OCI-LY7 (cell line): Measurements from ENCODE around the gene RPGRIP1L. TPM values are rescaled to one million over a fixed set of nuclear protein-coding genes. Genes with fewer than 3 reads are reported as not detected.
"Not testable (repeated sequence)": the region's sequence is repeated elsewhere in the genome, so short reads cannot be mapped to it uniquely, and the experiment has no call there.

ENCODE experiments used
- BruUV-seq: library from RNA; stranded (reverse); fragments of 400-500 nt; replicated peaks from 2 replicates; lab custom pipeline; 2021; lab: Mats Ljungman, UMichigan
- CTCF ChIA-PET: fragments of 300-600 bp; sonication (Branson Sonifier 250); formaldehyde crosslinking; loops from one replicate; lab custom pipeline; 2022; ENCODE audit warnings: antibody characterized with exemption; ENCODE audit not compliant: unreplicated experiment; lab: Charles Lee
- POLR2A ChIA-PET: fragments of 300-600 bp; sonication (Branson Sonifier 250); formaldehyde crosslinking; loops from one replicate; lab custom pipeline; 2022; ENCODE audit warnings: antibody characterized with exemption; lab: Charles Lee
- DNase-seq: peaks from one replicate; pipeline ENCODE4 v3.0.0-alpha.2; 2015; ENCODE audit warnings: low spot score
- H2AFZ ChIP-seq: fragments of 200-600 bp; sonication (generic), shearing (Covaris generic); 2 replicates; pipeline ENCODE4 v1.6.1; 2014; ENCODE audit warnings: mild to moderate bottlenecking, antibody characterized with exemption, low read length, moderate library complexity
- H3K27ac ChIP-seq: fragments of 200-600 bp; sonication (generic); 2 replicates; pipeline ENCODE4 v1.5.1; 2014; ENCODE audit warnings: mixed run types, low read depth, mild to moderate bottlenecking, moderate library complexity, low read length, inconsistent platforms; ENCODE audit not compliant: poor library complexity, severe bottlenecking
- H3K36me3 ChIP-seq: fragments of 200-600 bp; sonication (generic); 2 replicates; pipeline ENCODE4 v1.6.1; 2014; ENCODE audit warnings: mild to moderate bottlenecking, antibody characterized with exemption, low read length, moderate library complexity, mixed read lengths; ENCODE audit not compliant: insufficient read depth
- H3K4me1 ChIP-seq: fragments of 200-600 bp; sonication (generic); 2 replicates; pipeline ENCODE4 v1.5.1; 2014; ENCODE audit warnings: mild to moderate bottlenecking, low read length; ENCODE audit not compliant: insufficient read depth, poor library complexity, severe bottlenecking
- H3K4me2 ChIP-seq: fragments of 200-600 bp; sonication (generic); 2 replicates; pipeline ENCODE4 v1.6.1; 2014; ENCODE audit warnings: mild to moderate bottlenecking, low read length
- H3K4me3 ChIP-seq: fragments of 200-600 bp; sonication (generic); 2 replicates; pipeline ENCODE4 v1.5.1; 2014; ENCODE audit warnings: mild to moderate bottlenecking, low read depth, low read length; ENCODE audit not compliant: poor library complexity, severe bottlenecking
- H3K79me2 ChIP-seq: fragments of 200-600 bp; sonication (generic); 2 replicates; pipeline ENCODE4 v1.6.1; 2016; ENCODE audit warnings: low read depth, mild to moderate bottlenecking, low read length, moderate library complexity, mixed read lengths; ENCODE audit not compliant: insufficient read depth
- H3K9me2 ChIP-seq: fragments of 200-600 bp; sonication (generic); 2 replicates; pipeline ENCODE4 v1.6.1; 2016; ENCODE audit warnings: mild to moderate bottlenecking, low read length, mixed read lengths; ENCODE audit not compliant: insufficient read depth
- H3K9me3 ChIP-seq: fragments of 200-600 bp; sonication (generic); 2 replicates; pipeline ENCODE4 v1.6.1; 2014; ENCODE audit warnings: mild to moderate bottlenecking, mixed run types, low read length, mixed read lengths
- H4K20me1 ChIP-seq: fragments of 200-600 bp; sonication (generic); 2 replicates; pipeline ENCODE4 v1.6.1; 2014; ENCODE audit warnings: mild to moderate bottlenecking, antibody characterized with exemption, low read length, moderate library complexity, mixed read lengths; ENCODE audit not compliant: insufficient read depth
- EZH2phosphoT487 ChIP-seq: fragments of 200-600 bp; sonication (generic); IDR thresholded peaks from 2 replicates; pipeline ENCODE4 v1.6.1; 2018; ENCODE audit warnings: low read depth, borderline replicate concordance, mild to moderate bottlenecking, mixed run types, antibody characterized with exemption, low read length, moderate library complexity, mixed read lengths
- intact Hi-C: fragments of 100-400 bp; cut with micrococcal nuclease; formaldehyde crosslinking; loops from one replicate; pipeline ENCODE4 v1.10.0; 2022; ENCODE audit not compliant: unreplicated experiment
- total RNA-seq, 2 experiments: library from RNA; depleted of rRNA in 1 of 2; stranded (reverse); fragments of >200 nt in 1 of 2; shearing (Covaris generic) in 1 of 2; gene quantifications; 2 replicates each; pipeline ENCODE4 v1.2.3, GENCODE V29; 2014 to 2022
- TF ChIP-seq, protein P1 (sequence below): fragments of 200-600 bp; sonication (generic); conservative IDR thresholded peaks from 2 replicates; pipeline ENCODE4 v1.5.1; 2014; ENCODE audit warnings: mild to moderate bottlenecking, antibody characterized with exemption, low read length, moderate library complexity, mixed read lengths

Gene RPGRIP1L
- total RNA-seq, 2 experiments from 2014 or later, result 12.7 to 15.4 TPM

DNA sequence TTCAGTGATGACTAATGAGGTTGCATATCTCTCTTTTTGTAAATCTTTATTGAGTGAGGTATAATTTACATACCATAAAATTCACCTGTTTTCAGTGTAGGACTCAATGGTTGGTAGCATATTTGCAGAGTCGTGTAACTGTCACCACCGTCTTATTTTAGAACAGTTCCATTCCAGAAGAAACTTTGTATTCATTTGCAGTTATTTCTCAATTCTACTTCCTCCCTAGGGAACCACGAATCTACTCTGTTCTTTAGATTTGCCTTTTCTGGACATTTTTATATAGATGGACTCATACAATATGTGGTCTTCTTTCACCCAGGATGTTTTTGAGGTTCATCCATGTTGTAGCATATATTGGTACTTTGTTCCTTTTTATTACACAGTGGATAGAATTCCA is 4.0 kb upstream of the RPGRIP1L start:
- Histone ChIP-seq H3K4me1 (peaks cover 10% of the 10 kb centered on the region), H3K9me2 (no peaks in the 10 kb centered on the region), H3K4me3 (no peak overlapping the region), H4K20me1 (no peaks in the 10 kb centered on the region; the same call in 1 of the 2 replicates), H3K27ac (no peak overlapping the region), H2AFZ (no peak overlapping the region), H3K9me3 (no peaks in the 10 kb centered on the region), H3K4me2 (no peak overlapping the region), H3K36me3 (peaks cover 8% of the 10 kb centered on the region; the same call in 1 of the 2 replicates), H3K79me2 (peaks cover 57% of the 10 kb centered on the region; the same call in 1 of the 2 replicates)
- no peak for DNase-seq
- ChIA-PET CTCF (no interaction called here), POLR2A (no interaction called here)
- intact Hi-C loops, result no loop called here
- TF ChIP-seq, protein P1, sequence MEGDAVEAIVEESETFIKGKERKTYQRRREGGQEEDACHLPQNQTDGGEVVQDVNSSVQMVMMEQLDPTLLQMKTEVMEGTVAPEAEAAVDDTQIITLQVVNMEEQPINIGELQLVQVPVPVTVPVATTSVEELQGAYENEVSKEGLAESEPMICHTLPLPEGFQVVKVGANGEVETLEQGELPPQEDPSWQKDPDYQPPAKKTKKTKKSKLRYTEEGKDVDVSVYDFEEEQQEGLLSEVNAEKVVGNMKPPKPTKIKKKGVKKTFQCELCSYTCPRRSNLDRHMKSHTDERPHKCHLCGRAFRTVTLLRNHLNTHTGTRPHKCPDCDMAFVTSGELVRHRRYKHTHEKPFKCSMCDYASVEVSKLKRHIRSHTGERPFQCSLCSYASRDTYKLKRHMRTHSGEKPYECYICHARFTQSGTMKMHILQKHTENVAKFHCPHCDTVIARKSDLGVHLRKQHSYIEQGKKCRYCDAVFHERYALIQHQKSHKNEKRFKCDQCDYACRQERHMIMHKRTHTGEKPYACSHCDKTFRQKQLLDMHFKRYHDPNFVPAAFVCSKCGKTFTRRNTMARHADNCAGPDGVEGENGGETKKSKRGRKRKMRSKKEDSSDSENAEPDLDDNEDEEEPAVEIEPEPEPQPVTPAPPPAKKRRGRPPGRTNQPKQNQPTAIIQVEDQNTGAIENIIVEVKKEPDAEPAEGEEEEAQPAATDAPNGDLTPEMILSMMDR, result no peak
- no peak for TF ChIP-seq EZH2phosphoT487
- no TSS peak for BruUV-seq

DNA sequence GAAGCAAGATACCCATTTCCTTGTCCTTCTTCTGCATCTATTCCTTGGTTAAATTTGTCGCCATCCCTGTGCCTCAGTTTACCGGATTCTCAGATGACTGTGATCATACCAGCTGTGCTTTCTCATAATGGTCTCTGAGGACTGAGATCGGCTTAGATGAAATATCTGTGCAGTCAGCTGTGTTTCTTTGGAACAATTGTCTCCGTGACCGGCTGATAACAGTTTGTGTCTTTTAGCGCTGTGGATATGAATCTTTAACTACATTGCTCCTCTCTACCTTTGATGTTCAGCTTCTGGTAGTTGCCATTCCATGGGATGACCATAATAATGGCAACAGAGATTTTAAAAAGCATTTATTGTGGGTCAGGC is 770 bp upstream of the RPGRIP1L start:
- no peak overlapping the region for H3K27ac ChIP-seq
- H3K9me2 ChIP-seq, result no peaks in the 10 kb centered on the region
- H3K9me3 ChIP-seq, result no peaks in the 10 kb centered on the region
- H3K4me2 ChIP-seq, result peak overlapping the region; percentile 89
- peak overlapping the region; percentile 88 for H3K4me3 ChIP-seq
- DNase-seq, result no peak
- CTCF ChIA-PET, result interaction anchor here (0.9 kb wide), 1 partner anchor 66 kb away, joined by 4 read pairs; no protein-coding TSS in a partner anchor
- H4K20me1 ChIP-seq, result no peaks in the 10 kb centered on the region; the same call in 1 of the 2 replicates
- H3K36me3 ChIP-seq, result peaks cover 14% of the 10 kb centered on the region
- POLR2A ChIA-PET, result interaction anchor here (0.6 to 1.0 kb wide), 4 partner anchors 12 to 258 kb away, joined by 3 to 4 read pairs (median 3); no protein-coding TSS in a partner anchor
- BruUV-seq, result TSS peak; percentile 62
- no peak for TF ChIP-seq EZH2phosphoT487
- TF ChIP-seq, protein P1, result no peak
- H2AFZ ChIP-seq, result peak overlapping the region; percentile 94
- peaks cover 10% of the 10 kb centered on the region for H3K4me1 ChIP-seq
- intact Hi-C loops, result loop anchor here (5.0 kb wide), 1 partner anchor 1223 kb away; no protein-coding TSS in a partner anchor
- H3K79me2 ChIP-seq, result peaks cover 53% of the 10 kb centered on the region; the same call in 1 of the 2 replicates

DNA sequence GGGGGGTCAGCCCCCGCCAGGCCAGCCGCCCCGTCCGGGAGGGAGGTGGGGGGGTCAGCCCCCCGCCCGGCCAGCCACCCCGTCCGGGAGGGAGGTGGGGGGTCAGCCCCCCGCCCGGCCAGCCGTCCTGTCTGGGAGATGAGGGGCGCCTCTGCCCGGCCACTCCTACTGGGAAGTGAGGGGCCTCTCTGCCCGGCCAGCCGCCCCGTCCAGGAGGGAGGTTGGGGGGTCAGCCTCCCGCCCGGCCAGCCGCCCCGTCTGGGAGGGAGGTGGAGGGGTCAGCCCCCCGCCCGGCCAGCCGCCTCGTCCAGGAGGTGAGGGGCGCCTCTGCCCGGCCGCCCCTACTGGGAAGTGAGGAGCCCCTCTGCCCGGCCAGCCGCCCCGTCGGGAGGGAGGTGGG is 5.4 kb downstream of the RPGRIP1L start:
- not testable (repeated sequence) for BruUV-seq

More for the DNA sequence above, 5.4 kb downstream of the RPGRIP1L start:
- H3K4me3 ChIP-seq, intact Hi-C loops, H3K9me3 ChIP-seq, H3K27ac ChIP-seq, DNase-seq, H3K4me1 ChIP-seq, POLR2A ChIA-PET, CTCF ChIA-PET, H3K79me2 ChIP-seq, H3K9me2 ChIP-seq, H2AFZ ChIP-seq, H3K4me2 ChIP-seq, H4K20me1 ChIP-seq: not testable (repeated sequence)
- H3K36me3 ChIP-seq, result peaks cover 24% of the 10 kb centered on the region
